ENCODE data around the gene XRCC2.

XRCC2 gene

DNA sequence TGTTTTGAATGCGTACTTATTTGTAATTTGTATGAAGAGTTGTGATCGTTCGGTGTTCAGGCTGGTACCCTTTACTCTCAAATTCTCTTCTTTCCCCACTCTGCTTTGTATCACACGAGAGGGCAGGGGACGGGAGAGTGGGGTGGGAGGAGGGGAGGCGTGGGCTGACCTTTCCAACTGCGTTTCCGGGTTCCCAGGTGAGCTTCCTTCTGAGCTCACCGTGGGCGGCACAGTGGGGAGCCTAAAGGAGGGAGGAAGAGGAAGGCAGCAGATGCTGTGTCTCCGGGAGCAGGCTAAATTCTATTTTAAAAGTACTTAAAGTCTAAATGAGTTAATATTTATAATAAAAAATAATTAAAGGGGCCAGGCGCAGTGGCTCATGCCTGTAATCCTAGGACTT, 7.4 kb upstream of the XRCC2 start:
- Histone ChIP-seq H3K36me3 (ENCODE audit: control insufficient read depth in 1 of 2, insufficient read depth in 2 of 2, low read length in 2 of 2) (no peaks in the 10 kb centered on the region), H3K27ac (ENCODE audit: low read length) (no peak overlapping the region), H3K4me3 (ENCODE audit: low read depth in 1 of 2, low read length in 2 of 2) (no peak overlapping the region), H3K9me3 (ENCODE audit: control insufficient read depth in 1 of 2, low read length in 2 of 2) (no peaks in the 10 kb centered on the region), H3K4me1 (ENCODE audit: control insufficient read depth in 1 of 2, insufficient read depth in 2 of 2, low read length in 2 of 2) (no peaks in the 10 kb centered on the region), H3K27me3 (ENCODE audit: low read depth, low read length) (no peaks in the 10 kb centered on the region)

DNA sequence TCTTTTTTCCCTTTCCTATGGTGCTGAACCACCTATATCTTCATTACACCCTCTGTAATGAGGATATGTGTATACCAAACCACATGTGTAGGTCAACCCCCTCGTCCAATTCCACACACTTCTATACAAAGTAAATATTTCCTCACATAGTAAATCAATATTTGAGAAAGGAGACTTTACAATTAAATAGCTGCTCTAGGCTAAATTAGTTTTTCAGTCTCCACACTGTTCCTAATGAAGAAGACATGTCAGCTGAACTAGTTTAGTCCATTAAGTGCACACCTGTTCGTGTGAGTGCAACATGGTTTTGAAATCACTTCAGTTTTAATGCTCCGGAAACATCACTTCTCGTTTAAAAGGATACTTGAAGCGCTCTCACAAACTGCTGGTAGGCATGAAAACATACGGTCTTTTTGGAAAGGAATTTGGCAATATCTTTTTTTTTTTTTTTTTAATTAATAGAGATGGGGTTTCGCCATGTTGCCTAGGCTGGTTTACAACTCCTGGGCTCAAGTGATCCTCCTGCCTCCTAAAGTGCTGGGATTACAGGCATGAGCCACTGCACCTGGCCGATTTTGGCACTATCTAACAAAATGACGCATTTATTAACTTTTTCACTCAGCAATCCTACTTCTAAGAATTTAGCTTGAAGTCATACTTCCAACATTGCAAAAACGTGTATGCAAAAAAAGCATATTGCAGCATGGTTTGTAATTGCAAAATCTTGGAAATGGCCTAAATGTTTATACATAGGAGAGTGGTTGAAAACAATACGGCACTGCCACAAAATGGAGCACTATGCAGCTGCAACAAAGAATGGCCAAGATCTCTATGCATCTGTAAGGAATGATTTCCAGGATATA, 2.1 kb upstream of the XRCC2 start:
- Histone ChIP-seq H3K4me3 (ENCODE audit: low read depth in 1 of 2, low read length in 2 of 2) (no peak overlapping the region), H3K27ac (ENCODE audit: low read length) (no peak overlapping the region), H3K27me3 (ENCODE audit: low read depth, low read length) (no peaks in the 10 kb centered on the region), H3K36me3 (ENCODE audit: control insufficient read depth in 1 of 2, insufficient read depth in 2 of 2, low read length in 2 of 2) (no peaks in the 10 kb centered on the region), H3K9me3 (ENCODE audit: control insufficient read depth in 1 of 2, low read length in 2 of 2) (no peaks in the 10 kb centered on the region), H3K4me1 (ENCODE audit: control insufficient read depth in 1 of 2, insufficient read depth in 2 of 2, low read length in 2 of 2) (peaks cover 0 to 9% of the 10 kb centered on the region in 2 donors)

DNA sequence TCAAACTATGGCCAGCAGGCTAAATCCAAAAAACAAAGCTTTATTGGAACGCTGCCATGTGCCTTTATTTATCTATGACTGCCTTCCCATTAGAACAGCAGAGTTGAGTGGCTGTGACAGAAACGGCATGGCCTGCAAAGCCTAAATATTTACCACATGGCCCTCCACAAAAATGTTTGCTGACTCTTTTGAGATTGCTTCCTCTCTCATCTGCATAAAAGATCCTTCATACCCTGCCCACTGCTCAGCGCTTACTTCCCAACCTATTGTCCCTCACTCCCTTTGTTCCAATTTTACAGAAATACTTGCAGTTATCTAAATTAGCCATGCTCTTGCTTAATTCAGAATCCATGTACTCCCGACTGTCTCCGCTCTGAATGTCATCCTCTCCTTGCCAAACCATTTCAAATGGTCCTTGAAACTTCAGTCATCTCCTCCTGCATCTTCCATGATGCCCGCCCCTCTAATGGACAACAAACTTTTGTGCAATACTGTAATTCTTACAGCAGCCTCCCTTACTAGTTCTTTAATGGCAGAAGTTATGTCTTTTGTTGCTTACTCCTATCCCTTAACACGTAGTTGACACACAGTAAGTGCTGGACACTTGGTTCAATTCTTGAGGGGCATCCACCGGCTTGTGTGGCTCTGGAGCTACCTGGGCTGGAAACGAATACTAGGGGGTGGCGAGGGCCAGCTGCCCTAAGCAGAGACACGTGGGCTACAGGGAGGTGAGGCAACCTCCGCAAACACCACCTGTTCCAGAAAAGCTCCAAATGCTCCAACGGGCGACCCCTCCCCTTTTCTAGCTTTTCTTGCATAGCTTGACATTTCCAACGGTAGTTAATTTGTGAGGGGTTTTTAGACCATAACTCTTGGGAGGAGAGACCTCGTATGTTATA, 832 bp downstream of the XRCC2 start:
- Histone ChIP-seq H3K4me1 (ENCODE audit: control insufficient read depth in 1 of 2, insufficient read depth in 2 of 2, low read length in 2 of 2) (peaks cover 0 to 9% of the 10 kb centered on the region in 2 donors), H3K27me3 (ENCODE audit: low read depth, low read length) (no peaks in the 10 kb centered on the region), H3K36me3 (ENCODE audit: control insufficient read depth in 1 of 2, insufficient read depth in 2 of 2, low read length in 2 of 2) (no peaks in the 10 kb centered on the region), H3K9me3 (ENCODE audit: control insufficient read depth in 1 of 2, low read length in 2 of 2) (no peaks in the 10 kb centered on the region), H3K4me3 (ENCODE audit: low read depth in 1 of 2, low read length in 2 of 2) (peak overlapping the region; percentile 74 to 97), H3K27ac (ENCODE audit: low read length) (no peak overlapping the region)

DNA sequence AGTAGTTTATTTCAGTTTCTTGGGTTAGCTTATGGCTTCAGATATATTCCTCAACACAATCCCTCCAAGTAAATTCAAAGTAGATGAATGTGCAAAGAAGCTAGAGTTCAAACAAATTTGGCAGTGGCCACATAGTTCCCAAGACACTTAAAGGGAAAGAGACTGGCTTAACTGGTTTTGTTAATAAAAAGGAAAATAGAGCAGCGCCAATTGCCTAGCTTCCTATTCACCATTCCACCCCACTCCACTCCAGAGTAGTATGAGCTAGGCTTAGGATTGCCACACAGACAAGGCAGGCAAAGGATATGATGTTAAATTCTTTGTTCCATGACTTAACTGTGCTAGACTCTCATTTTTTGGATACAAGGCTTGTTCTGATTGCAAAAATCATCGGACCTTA, 2.0 kb downstream of the XRCC2 start:
- no peaks in the 10 kb centered on the region for H3K27me3 ChIP-seq (ENCODE audit: low read depth, low read length)
- H3K36me3 ChIP-seq (ENCODE audit: control insufficient read depth in 1 of 2, insufficient read depth in 2 of 2, low read length in 2 of 2) = no peaks in the 10 kb centered on the region
- H3K4me1 ChIP-seq (ENCODE audit: control insufficient read depth in 1 of 2, insufficient read depth in 2 of 2, low read length in 2 of 2) = peaks cover 0 to 9% of the 10 kb centered on the region in 2 donors
- no peaks in the 10 kb centered on the region for H3K9me3 ChIP-seq (ENCODE audit: control insufficient read depth in 1 of 2, low read length in 2 of 2)
- H3K27ac ChIP-seq (ENCODE audit: low read length) = no peak overlapping the region
- H3K4me3 ChIP-seq (ENCODE audit: low read depth in 1 of 2, low read length in 2 of 2) = no peak overlapping the region

DNA sequence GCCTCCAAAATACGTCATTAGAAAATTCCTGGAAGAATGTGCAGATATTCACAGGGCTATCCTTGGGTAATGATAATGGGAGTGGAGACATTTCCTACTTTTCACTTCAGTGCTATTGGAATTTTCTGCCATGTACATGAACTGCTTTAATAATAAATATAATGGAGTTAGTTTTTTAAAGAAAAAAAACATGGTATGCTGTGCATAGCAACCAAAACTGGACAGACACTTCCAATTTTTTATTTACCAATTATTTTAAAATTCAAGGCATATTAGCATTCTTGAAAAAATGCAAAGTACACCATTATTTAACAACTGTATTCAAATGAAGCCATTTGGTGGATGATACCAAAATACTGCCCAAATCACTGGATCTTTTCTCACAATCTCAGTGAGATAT, 3.3 kb downstream of the XRCC2 start:
- H3K9me3 ChIP-seq (ENCODE audit: control insufficient read depth in 1 of 2, low read length in 2 of 2) = no peaks in the 10 kb centered on the region
- no peaks in the 10 kb centered on the region for H3K36me3 ChIP-seq (ENCODE audit: control insufficient read depth in 1 of 2, insufficient read depth in 2 of 2, low read length in 2 of 2)
- no peak overlapping the region for H3K4me3 ChIP-seq (ENCODE audit: low read depth in 1 of 2, low read length in 2 of 2)
- H3K4me1 ChIP-seq (ENCODE audit: control insufficient read depth in 1 of 2, insufficient read depth in 2 of 2, low read length in 2 of 2) = peaks cover 0 to 9% of the 10 kb centered on the region in 2 donors
- no peaks in the 10 kb centered on the region for H3K27me3 ChIP-seq (ENCODE audit: low read depth, low read length)
- no peak overlapping the region for H3K27ac ChIP-seq (ENCODE audit: low read length)

DNA sequence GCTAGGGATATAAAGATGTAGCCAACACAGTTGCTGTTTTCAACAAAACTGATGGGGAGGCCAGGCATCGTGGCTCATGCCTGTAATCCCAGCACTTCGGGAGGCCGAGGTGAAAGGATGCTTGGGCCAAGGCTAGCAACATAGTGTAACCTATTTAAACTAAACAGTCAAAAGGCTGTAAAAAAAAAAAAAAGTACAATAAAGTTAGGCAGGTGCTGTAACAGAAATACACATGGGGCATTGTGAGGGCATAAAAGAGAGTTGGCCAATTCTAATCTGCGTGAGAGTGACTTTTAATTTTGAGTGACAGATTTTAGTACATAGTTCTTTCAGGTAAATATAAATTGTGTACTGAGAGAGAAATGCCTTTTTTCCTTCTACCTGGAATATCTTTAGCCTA, 6.2 kb downstream of the XRCC2 start:
- H3K9me3 ChIP-seq (ENCODE audit: control insufficient read depth in 1 of 2, low read length in 2 of 2) = no peaks in the 10 kb centered on the region
- H3K36me3 ChIP-seq (ENCODE audit: control insufficient read depth in 1 of 2, insufficient read depth in 2 of 2, low read length in 2 of 2) = no peaks in the 10 kb centered on the region
- H3K4me3 ChIP-seq (ENCODE audit: low read depth in 1 of 2, low read length in 2 of 2) = no peak overlapping the region
- H3K4me1 ChIP-seq (ENCODE audit: control insufficient read depth in 1 of 2, insufficient read depth in 2 of 2, low read length in 2 of 2) = no peaks in the 10 kb centered on the region
- no peak overlapping the region for H3K27ac ChIP-seq (ENCODE audit: low read length)
- no peaks in the 10 kb centered on the region for H3K27me3 ChIP-seq (ENCODE audit: low read depth, low read length)

DNA sequence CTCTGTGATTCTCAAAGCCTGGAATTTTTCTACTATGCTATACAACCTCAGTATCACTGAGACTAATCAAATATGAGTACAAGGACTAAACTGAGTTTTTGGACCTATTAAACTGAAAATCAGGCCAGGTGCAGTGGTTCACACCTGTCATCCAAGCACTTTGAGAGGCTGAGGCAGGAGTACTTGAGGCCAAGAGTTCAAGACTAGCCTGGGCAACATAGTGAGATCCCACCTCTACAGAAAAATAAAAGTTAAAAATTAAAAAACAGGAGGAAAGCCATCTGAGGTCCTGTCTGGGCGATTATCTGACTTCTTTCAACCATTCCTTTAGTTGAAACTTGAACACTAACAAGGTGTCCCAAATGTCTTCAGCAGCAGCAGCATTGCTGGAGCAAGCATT, 7.0 kb downstream of the XRCC2 start:
- no peaks in the 10 kb centered on the region for H3K36me3 ChIP-seq (ENCODE audit: control insufficient read depth in 1 of 2, insufficient read depth in 2 of 2, low read length in 2 of 2)
- no peak overlapping the region for H3K27ac ChIP-seq (ENCODE audit: low read length)
- H3K9me3 ChIP-seq (ENCODE audit: control insufficient read depth in 1 of 2, low read length in 2 of 2) = no peaks in the 10 kb centered on the region
- H3K27me3 ChIP-seq (ENCODE audit: low read depth, low read length) = no peaks in the 10 kb centered on the region
- no peak overlapping the region for H3K4me3 ChIP-seq (ENCODE audit: low read depth in 1 of 2, low read length in 2 of 2)
- H3K4me1 ChIP-seq (ENCODE audit: control insufficient read depth in 1 of 2, insufficient read depth in 2 of 2, low read length in 2 of 2) = no peaks in the 10 kb centered on the region

DNA sequence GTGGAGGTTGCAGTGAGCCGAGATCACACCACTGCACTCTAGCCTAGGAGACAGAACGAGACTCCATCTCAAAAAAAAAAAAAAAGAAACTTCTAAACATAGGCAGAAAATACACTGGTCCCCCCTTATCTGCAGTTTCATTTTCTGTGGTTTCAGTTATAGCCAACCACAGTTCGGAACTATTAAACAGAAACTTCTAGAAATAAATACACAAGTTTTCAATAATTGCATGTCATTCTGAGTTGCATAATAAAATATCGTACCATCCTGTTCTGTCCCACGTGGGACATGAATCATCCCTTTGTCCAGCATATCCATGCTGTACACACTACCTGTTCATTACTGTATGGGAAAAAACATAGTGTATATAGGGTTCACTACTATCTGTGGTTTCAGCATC, 8.0 kb downstream of the XRCC2 start:
- no peaks in the 10 kb centered on the region for H3K4me1 ChIP-seq (ENCODE audit: control insufficient read depth in 1 of 2, insufficient read depth in 2 of 2, low read length in 2 of 2)
- H3K27ac ChIP-seq (ENCODE audit: low read length) = no peak overlapping the region
- no peaks in the 10 kb centered on the region for H3K9me3 ChIP-seq (ENCODE audit: control insufficient read depth in 1 of 2, low read length in 2 of 2)

DNA sequence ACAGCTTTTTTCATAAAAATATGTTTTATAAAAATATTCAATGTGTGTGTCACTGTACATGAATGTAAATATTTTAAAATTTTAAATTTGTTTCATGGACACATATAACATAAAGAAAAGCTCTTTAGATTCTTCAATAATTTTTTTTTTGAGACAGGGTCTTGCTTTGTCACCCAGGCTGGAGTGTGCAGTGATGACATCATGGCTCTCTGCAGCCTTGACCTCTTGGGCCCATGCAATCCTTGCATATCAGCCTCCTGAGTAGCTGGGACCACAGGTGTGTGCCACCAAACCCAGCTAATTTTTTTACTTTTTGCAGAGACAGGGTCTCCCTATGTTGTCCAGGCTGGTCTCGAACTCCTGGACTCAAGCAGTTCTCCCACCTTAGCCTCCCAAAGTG, 9.9 kb downstream of the XRCC2 start:
- H3K36me3 ChIP-seq (ENCODE audit: control insufficient read depth in 1 of 2, insufficient read depth in 2 of 2, low read length in 2 of 2) = no peaks in the 10 kb centered on the region
- H3K27me3 ChIP-seq (ENCODE audit: low read depth, low read length) = no peaks in the 10 kb centered on the region
- no peaks in the 10 kb centered on the region for H3K9me3 ChIP-seq (ENCODE audit: control insufficient read depth in 1 of 2, low read length in 2 of 2)
- H3K4me1 ChIP-seq (ENCODE audit: control insufficient read depth in 1 of 2, insufficient read depth in 2 of 2, low read length in 2 of 2) = no peaks in the 10 kb centered on the region
- no peak overlapping the region for H3K4me3 ChIP-seq (ENCODE audit: low read depth in 1 of 2, low read length in 2 of 2)
- no peak overlapping the region for H3K27ac ChIP-seq (ENCODE audit: low read length)

More for the DNA sequence above, 8.0 kb downstream of the XRCC2 start:
- Histone ChIP-seq H3K36me3 (ENCODE audit: control insufficient read depth in 1 of 2, insufficient read depth in 2 of 2, low read length in 2 of 2) (no peaks in the 10 kb centered on the region), H3K4me3 (ENCODE audit: low read depth in 1 of 2, low read length in 2 of 2) (no peak overlapping the region), H3K27me3 (ENCODE audit: low read depth, low read length) (no peaks in the 10 kb centered on the region)

DNA sequence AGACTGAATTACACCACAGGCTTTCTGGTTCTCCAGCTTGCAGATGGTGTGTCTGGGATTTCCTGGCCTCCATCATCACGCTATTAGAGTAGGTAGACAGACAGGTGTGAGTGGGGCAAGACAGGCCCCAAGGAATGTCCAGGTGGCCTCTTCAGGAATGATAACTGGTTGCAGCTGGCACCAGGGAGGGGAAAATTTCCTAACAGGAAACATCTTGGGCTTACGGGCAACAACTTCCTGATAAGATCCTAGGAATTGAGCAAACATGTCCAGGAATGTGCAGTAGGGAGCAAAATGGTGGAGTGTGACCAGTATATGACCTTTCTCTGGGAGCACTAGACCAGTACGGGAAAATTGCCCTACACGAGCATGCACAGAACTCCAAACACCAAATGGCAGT, 11.3 kb downstream of the XRCC2 start:
- Histone ChIP-seq H3K36me3 (ENCODE audit: control insufficient read depth in 1 of 2, insufficient read depth in 2 of 2, low read length in 2 of 2) (no peaks in the 10 kb centered on the region), H3K4me3 (ENCODE audit: low read depth in 1 of 2, low read length in 2 of 2) (no peak overlapping the region), H3K4me1 (ENCODE audit: control insufficient read depth in 1 of 2, insufficient read depth in 2 of 2, low read length in 2 of 2) (no peaks in the 10 kb centered on the region), H3K9me3 (ENCODE audit: control insufficient read depth in 1 of 2, low read length in 2 of 2) (no peaks in the 10 kb centered on the region), H3K27ac (ENCODE audit: low read length) (no peak overlapping the region), H3K27me3 (ENCODE audit: low read depth, low read length) (no peaks in the 10 kb centered on the region)

DNA sequence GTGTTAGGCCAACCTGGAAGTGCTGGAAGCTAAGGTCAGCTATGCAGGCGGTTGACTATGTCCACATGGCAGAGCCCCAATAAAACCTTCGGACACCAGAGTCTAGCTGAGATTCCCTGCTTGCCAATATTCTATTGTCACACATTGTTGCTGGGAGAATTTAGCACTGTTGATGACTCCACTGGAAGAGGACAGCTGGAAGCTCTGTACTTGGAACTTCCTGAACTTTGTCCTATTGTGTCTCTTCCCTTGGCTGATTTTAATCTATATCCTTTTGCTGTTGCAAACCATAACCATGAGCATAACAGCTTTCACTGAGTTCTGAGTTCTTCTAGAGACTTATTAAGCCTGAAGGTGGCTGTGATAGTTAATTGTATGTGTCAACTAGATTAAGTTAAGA, 12.0 kb downstream of the XRCC2 start:
- Histone ChIP-seq H3K4me3 (ENCODE audit: low read depth in 1 of 2, low read length in 2 of 2) (no peak overlapping the region), H3K4me1 (ENCODE audit: control insufficient read depth in 1 of 2, insufficient read depth in 2 of 2, low read length in 2 of 2) (no peaks in the 10 kb centered on the region), H3K9me3 (ENCODE audit: control insufficient read depth in 1 of 2, low read length in 2 of 2) (no peaks in the 10 kb centered on the region), H3K36me3 (ENCODE audit: control insufficient read depth in 1 of 2, insufficient read depth in 2 of 2, low read length in 2 of 2) (no peaks in the 10 kb centered on the region), H3K27me3 (ENCODE audit: low read depth, low read length) (no peaks in the 10 kb centered on the region), H3K27ac (ENCODE audit: low read length) (no peak overlapping the region)
